ENCODE results near the gene ARL15. TPM values are rescaled to one million over a fixed set of nuclear protein-coding genes. Genes with fewer than 3 reads are reported as not detected.

Gene ARL15
- total RNA-seq, 1 experiment from 2014 or later: 18.3 TPM

DNA sequence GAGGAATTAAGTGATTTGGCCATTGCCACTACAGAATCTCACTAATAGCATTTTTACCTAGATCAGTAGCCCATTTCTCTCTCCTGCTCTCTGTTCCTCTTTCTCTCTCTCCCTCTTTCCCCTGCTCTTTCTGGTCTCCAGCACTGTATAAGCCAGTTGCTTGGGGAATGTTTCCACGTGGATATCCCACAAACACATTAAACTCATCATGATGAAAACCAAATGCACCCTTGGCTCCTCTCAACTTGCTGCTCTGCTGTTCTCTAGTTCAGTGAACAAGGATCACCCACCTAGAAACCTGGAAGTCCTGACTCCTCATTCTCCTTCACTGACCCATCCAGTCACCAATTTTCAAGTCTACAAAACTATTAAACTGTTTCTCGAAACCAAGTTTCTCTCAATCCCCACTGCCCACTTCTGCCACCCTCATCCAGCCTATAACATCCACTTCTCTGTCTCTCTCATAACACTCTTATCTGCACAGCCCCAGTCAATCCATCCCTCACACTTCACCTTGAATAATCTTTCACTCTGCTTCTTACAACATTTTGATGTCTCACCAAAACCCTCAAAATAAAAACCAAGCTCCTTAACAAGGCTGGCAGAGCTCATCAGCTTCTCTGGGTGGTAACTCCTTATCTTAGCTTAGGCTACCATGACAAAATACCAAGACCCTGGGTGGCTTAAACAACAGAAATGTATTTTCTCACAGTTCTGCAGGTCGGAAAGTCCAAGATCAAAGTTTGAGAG lies 79.3 kb downstream of the ARL15 start:
- no TSS peak for BruUV-seq (replicated peaks)
- Histone ChIP-seq H3K4me3 (ENCODE audit: low read depth, low read length, poor library complexity, severe bottlenecking) (no peak overlapping the region), H3K9me3 (ENCODE audit: low read depth, low read length, poor library complexity, severe bottlenecking) (no peaks in the 10 kb centered on the region), H3K4me1 (ENCODE audit: insufficient read depth, low read length, poor library complexity, severe bottlenecking) (no peaks in the 10 kb centered on the region), H3K27me3 (replicated peaks; ENCODE audit: insufficient read depth, low read depth, low read length, poor library complexity) (no peaks in the 10 kb centered on the region), H3K36me3 (ENCODE audit: insufficient read depth, low read length, poor library complexity, severe bottlenecking) (no peaks in the 10 kb centered on the region), H3K27ac (ENCODE audit: low read depth, low read length, poor library complexity, severe bottlenecking) (no peak overlapping the region)
- intact Hi-C loops (cut with micrococcal nuclease; ENCODE audit: unreplicated experiment): no loop called here
- ChIA-PET CTCF (interaction anchor here (0.9 kb wide), 1 partner anchor 969 kb away, joined by 3 read pairs; no protein-coding TSS in a partner anchor), POLR2A (ENCODE audit: low non-redundant PET) (no interaction called here)
- TF ChIP-seq, protein P1, sequence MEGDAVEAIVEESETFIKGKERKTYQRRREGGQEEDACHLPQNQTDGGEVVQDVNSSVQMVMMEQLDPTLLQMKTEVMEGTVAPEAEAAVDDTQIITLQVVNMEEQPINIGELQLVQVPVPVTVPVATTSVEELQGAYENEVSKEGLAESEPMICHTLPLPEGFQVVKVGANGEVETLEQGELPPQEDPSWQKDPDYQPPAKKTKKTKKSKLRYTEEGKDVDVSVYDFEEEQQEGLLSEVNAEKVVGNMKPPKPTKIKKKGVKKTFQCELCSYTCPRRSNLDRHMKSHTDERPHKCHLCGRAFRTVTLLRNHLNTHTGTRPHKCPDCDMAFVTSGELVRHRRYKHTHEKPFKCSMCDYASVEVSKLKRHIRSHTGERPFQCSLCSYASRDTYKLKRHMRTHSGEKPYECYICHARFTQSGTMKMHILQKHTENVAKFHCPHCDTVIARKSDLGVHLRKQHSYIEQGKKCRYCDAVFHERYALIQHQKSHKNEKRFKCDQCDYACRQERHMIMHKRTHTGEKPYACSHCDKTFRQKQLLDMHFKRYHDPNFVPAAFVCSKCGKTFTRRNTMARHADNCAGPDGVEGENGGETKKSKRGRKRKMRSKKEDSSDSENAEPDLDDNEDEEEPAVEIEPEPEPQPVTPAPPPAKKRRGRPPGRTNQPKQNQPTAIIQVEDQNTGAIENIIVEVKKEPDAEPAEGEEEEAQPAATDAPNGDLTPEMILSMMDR (conservative IDR thresholded peaks at IDR 0.05; ENCODE audit: low read depth, low read length): no peak
- no peak for TF ChIP-seq EZH2 (IDR thresholded peaks at IDR 0.05; ENCODE audit: borderline replicate concordance, low read depth, low read length, poor library complexity, severe bottlenecking)
- no peak for DNase-seq (ENCODE audit: low spot score)

DNA sequence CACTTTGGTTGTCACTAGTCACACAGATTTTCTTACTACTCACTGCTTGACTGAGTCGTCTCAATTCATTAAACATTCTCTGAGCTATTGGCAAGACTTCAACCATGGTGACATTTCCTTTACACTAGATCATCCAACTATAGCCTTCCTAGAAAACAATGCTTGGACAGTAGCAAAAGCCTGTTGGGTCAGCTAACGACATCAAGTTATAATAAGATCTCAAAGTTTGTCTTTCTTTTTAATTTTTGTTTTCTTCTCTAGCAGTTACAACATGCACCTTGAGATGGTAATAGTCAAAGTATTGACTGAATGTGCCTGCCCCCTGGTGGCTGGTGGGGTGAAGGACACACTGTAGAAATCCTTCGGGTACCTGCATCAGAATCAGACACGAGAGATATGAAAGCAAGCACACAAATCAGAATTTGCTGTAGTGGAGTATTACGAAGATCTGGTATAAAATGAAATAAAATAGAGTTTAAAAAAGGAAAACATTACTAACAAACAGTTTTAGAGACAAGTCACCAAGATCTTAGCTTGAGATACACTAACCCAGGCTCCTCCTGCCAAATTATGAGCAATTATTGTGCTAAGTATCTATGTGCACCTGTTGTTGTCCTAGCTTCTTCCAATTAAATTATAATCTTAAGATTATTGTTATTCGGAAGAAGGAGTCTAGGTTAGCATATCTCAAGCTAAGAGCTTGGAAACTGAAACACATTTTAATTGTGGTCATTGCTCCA lies 81.2 kb downstream of the ARL15 start:
- ChIA-PET CTCF (interaction anchor here (1.0 to 1.1 kb wide), 2 partner anchors 751 to 801 kb away, joined by 3 read pairs; no protein-coding TSS in a partner anchor), POLR2A (ENCODE audit: low non-redundant PET) (no interaction called here)
- no peak overlapping the region for H3K27ac ChIP-seq (ENCODE audit: low read depth, low read length, poor library complexity, severe bottlenecking)
- no peaks in the 10 kb centered on the region for H3K36me3 ChIP-seq (ENCODE audit: insufficient read depth, low read length, poor library complexity, severe bottlenecking)
- H3K4me3 ChIP-seq (ENCODE audit: low read depth, low read length, poor library complexity, severe bottlenecking): no peak overlapping the region
- BruUV-seq (replicated peaks): no TSS peak
- H3K4me1 ChIP-seq (ENCODE audit: insufficient read depth, low read length, poor library complexity, severe bottlenecking): no peaks in the 10 kb centered on the region
- peak; percentile 71 for DNase-seq (ENCODE audit: low spot score)
- TF ChIP-seq, protein P1 (conservative IDR thresholded peaks at IDR 0.05; ENCODE audit: low read depth, low read length): peak; percentile 93
- TF ChIP-seq EZH2 (IDR thresholded peaks at IDR 0.05; ENCODE audit: borderline replicate concordance, low read depth, low read length, poor library complexity, severe bottlenecking): no peak
- H3K27me3 ChIP-seq (replicated peaks; ENCODE audit: insufficient read depth, low read depth, low read length, poor library complexity): no peaks in the 10 kb centered on the region
- intact Hi-C loops (cut with micrococcal nuclease; ENCODE audit: unreplicated experiment): loop anchor here (1.0 to 10.0 kb wide), 3 partner anchors 967 to 1284 kb away; no protein-coding TSS in a partner anchor
- H3K9me3 ChIP-seq (ENCODE audit: low read depth, low read length, poor library complexity, severe bottlenecking): no peaks in the 10 kb centered on the region

DNA sequence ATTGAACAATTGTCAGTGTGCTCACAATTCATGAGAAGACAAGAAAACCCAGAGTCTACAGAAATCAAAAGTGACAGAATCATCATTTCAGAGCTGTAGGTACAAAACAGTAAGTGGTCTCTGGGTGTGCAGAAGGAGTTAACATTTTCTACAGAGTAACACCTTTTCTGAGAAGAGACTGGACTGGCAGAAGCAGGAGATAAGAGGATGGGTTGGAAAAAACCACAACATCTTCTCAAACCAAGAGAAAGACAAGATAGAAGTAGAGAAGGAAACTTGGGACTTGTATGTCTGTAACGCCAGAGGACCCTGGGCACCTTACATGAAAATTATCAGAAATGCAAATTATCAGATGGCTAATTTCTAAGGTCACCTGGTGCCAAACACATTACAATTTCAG lies 82.6 kb downstream of the ARL15 start:
- Histone ChIP-seq H3K4me3 (ENCODE audit: low read depth, low read length, poor library complexity, severe bottlenecking) (no peak overlapping the region), H3K36me3 (ENCODE audit: insufficient read depth, low read length, poor library complexity, severe bottlenecking) (no peaks in the 10 kb centered on the region), H3K27me3 (replicated peaks; ENCODE audit: insufficient read depth, low read depth, low read length, poor library complexity) (no peaks in the 10 kb centered on the region), H3K4me1 (ENCODE audit: insufficient read depth, low read length, poor library complexity, severe bottlenecking) (no peaks in the 10 kb centered on the region), H3K9me3 (ENCODE audit: low read depth, low read length, poor library complexity, severe bottlenecking) (no peaks in the 10 kb centered on the region), H3K27ac (ENCODE audit: low read depth, low read length, poor library complexity, severe bottlenecking) (no peak overlapping the region)
- BruUV-seq (replicated peaks): no TSS peak
- ChIA-PET POLR2A (ENCODE audit: low non-redundant PET) (no interaction called here), CTCF (no interaction called here)
- no peak for TF ChIP-seq EZH2 (IDR thresholded peaks at IDR 0.05; ENCODE audit: borderline replicate concordance, low read depth, low read length, poor library complexity, severe bottlenecking)
- TF ChIP-seq, protein P1 (conservative IDR thresholded peaks at IDR 0.05; ENCODE audit: low read depth, low read length): no peak
- intact Hi-C loops (cut with micrococcal nuclease; ENCODE audit: unreplicated experiment): loop anchor here (5.0 to 10.0 kb wide), 2 partner anchors 1055 to 1283 kb away; no protein-coding TSS in a partner anchor
- no peak for DNase-seq (ENCODE audit: low spot score)
